ENCODE data around the gene C17orf50.

- peak; percentile 37 to 93 (median 82) for TF ChIP-seq CTCF (IDR thresholded peaks at IDR 0.05)
- TF ChIP-seq POLR2A (IDR thresholded peaks at IDR 0.05), result peak; percentile 99
Measured at GRCh38 chr17:35808962-35809854, 48.5 kb downstream of the C17orf50 start, which contains the start of gene TAF15.
